HG03066 (cell line): ENCODE data around the gene PNPLA7.
"Not testable (repeated sequence)": the region's sequence is repeated elsewhere in the genome, so short reads cannot be mapped to it uniquely, and the experiment has no call there.

ENCODE experiments used
- ATAC-seq: cut with Tn5 transposase; IDR thresholded peaks from one replicate; pipeline ENCODE4 v1.9.1; 2021; ENCODE audit warnings: low read depth; ENCODE audit not compliant: unreplicated experiment

PNPLA7 gene

GRCh38 chr9:137452761-137453642 is 97.2 kb downstream of the PNPLA7 start:
- ATAC-seq, result no peak

- ATAC-seq, result no peak
Measured at GRCh38 chr9:137452006-137452760, 98.0 kb downstream of the PNPLA7 start.

GRCh38 chr9:137451264-137452005 is 98.8 kb downstream of the PNPLA7 start:
- ATAC-seq, result not testable (repeated sequence)

- not testable (repeated sequence) for ATAC-seq
Measured at GRCh38 chr9:137450539-137451222, 99.5 kb downstream of the PNPLA7 start.

- ATAC-seq, result no peak
Measured at GRCh38 chr9:137449931-137450538, 100.2 kb downstream of the PNPLA7 start.

- ATAC-seq, result no peak
Measured at GRCh38 chr9:137449081-137449844, 100.9 kb downstream of the PNPLA7 start.

- ATAC-seq, result no peak
Measured at GRCh38 chr9:137448602-137448962, 101.6 kb downstream of the PNPLA7 start.

- ATAC-seq, result no peak
Measured at GRCh38 chr9:137447722-137448601, 102.2 kb downstream of the PNPLA7 start.

- ATAC-seq, result no peak
Measured at GRCh38 chr9:137446851-137447471, 103.2 kb downstream of the PNPLA7 start.

GRCh38 chr9:137445930-137446431 is 104.2 kb downstream of the PNPLA7 start:
- no peak for ATAC-seq

- peak; percentile 57 for ATAC-seq
Measured at GRCh38 chr9:137445275-137445807, 104.9 kb downstream of the PNPLA7 start.

- no peak for ATAC-seq
Measured at GRCh38 chr9:137444106-137444790, 106.0 kb downstream of the PNPLA7 start.

GRCh38 chr9:137441935-137442321 is 108.3 kb downstream of the PNPLA7 start:
- no peak for ATAC-seq

- ATAC-seq, result no peak
Measured at GRCh38 chr9:137441289-137441934, 108.8 kb downstream of the PNPLA7 start, which contains the start of gene ENTPD8. ENTPD8 (minus strand) TSS chr9:137441357; CDS start chr9:137438285, 3,072 bp downstream.

- no peak for ATAC-seq
Measured at GRCh38 chr9:137439158-137439714, 111.0 kb downstream of the PNPLA7 start.

- ATAC-seq, result no peak
Measured at GRCh38 chr9:137438591-137439157, 111.5 kb downstream of the PNPLA7 start.
